ENCODE measurements around the gene CD36. TPM values are rescaled to one million over a fixed set of nuclear protein-coding genes. Genes with fewer than 3 reads are reported as not detected.

CD36 gene
- total RNA-seq, 8 experiments from 2014 or later: 0.22 to 98.4 (median 0.80) TPM

DNA sequence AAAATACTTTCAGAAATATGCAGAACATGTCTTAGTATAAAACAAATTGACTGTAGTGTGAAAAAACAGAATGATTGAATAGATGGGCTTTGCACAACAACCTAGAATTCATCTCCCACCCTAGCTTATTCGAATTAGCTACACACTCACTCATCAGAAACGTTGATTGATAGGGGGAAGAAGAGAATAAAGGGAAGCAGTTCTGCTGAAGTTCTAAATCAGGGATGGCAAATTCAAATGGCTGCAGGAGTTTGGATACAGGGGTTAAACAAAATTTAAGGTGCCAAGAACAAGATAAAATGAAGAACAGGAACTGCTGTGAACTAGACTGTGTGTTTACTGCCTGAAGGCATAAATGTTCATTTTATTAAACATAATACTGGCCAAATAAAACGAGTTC lies 9.0 kb downstream of the CD36 start:
- WGBS, 10 experiments: 0 to 67% (median 44%) methylated on average over 1 to 3 of the region's 3 CpGs
- Histone ChIP-seq H3K4me1 (replicated peaks in 1 of 2) (no peaks in the 10 kb centered on the region), H3K27ac (no peak overlapping the region), H3K4me3 (no peak overlapping the region)
- in situ Hi-C loops (cut with MboI; ENCODE audit: low pct_unique_long_range_greater_than_20kb in 2 of 9, low sequenced_read_pairs in 9 of 9, unreplicated experiment in 9 of 9): no loop called here
- no peak for ATAC-seq (replicated peaks in 6 of 8)

DNA sequence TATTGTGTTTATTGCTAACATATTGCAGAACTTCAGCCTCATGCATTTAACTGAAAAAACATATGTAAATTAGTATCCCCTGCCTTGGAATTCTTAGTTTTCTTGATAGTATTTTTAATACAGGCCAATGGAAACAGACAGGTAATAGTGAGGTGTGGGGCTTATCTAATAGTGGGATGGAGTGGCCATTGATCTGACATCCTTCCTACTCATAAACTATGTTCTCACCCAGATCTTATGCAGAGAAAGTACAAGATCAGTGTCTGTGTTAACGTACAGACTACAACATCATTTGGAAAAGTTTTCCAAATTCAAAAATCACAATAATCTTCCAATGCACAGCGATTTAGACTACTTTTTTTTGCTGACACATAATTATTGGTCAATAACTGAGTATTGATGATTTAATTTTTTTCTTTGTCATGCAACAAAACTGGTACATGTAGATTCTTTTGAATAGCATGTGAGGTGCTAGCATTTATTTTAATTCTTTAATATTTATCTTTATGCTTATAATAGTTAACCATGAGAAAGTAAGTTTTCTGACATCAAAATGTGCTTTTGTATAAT lies 9.7 kb downstream of the CD36 start:
- in situ Hi-C loops (cut with MboI; ENCODE audit: low pct_unique_long_range_greater_than_20kb in 2 of 9, low sequenced_read_pairs in 9 of 9, unreplicated experiment in 9 of 9): no loop called here
- Histone ChIP-seq H3K4me3 (no peak overlapping the region), H3K4me1 (replicated peaks in 1 of 2) (no peaks in the 10 kb centered on the region), H3K27ac (no peak overlapping the region)
- 57 to 94% (median 84%) methylated on average over 1 to 2 of the region's 2 CpGs; no CpG with 5 or more reads in 1 of the 10 experiments for WGBS, 10 experiments
- ATAC-seq (replicated peaks in 6 of 8): no peak

DNA sequence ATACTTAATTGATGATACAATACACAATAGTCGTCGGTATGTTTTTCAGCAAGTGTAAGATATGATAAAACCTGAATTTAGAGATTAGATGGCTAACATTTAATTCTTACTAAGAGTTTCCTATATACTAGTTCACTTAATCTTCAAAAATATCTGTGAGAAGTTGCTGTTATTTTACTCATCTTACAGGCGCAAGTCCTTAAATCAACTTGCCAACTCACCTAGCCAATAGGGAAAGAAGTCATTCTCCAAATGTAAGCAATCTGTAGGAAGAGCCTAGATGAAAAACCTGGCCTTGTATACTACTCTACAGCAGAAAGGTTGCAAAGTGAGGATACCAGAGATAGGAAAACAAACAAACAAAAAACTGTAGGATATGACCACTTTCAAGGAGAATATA lies 10.6 kb downstream of the CD36 start:
- ATAC-seq (replicated peaks in 6 of 8): no peak
- Histone ChIP-seq H3K4me1 (replicated peaks in 1 of 2) (no peaks in the 10 kb centered on the region), H3K27ac (no peak overlapping the region), H3K4me3 (no peak overlapping the region)
- 83 to 100% (median 98%) methylated on average over 1 to 3 of the region's 3 CpGs for WGBS, 10 experiments
- in situ Hi-C loops (cut with MboI; ENCODE audit: low pct_unique_long_range_greater_than_20kb in 2 of 9, low sequenced_read_pairs in 9 of 9, unreplicated experiment in 9 of 9): no loop called here

DNA sequence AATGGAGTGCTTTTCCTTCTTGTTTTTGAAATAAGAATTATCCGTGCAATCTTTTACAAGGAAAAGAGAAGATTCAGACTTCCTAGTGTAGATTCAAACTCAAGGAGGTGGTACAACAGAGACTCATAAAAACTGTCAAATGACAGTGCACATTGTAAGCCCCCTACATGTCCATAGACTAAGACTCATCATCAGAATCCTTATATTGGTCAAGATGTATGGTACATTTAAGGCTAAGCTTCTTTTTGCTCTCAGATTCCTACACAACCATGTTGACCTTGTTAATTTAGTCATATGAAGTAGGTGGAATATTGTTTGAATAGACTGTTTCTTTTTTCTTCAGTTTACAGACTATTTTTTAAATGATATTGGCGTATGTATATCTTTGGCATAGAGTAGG lies 11.6 kb downstream of the CD36 start:
- in situ Hi-C loops (cut with MboI; ENCODE audit: low pct_unique_long_range_greater_than_20kb in 2 of 9, low sequenced_read_pairs in 9 of 9, unreplicated experiment in 9 of 9): loop anchor here in 3 of 9 experiments (25.0 kb wide), 2 partner anchors 213 to 563 kb away; no protein-coding TSS in a partner anchor
- no peak for ATAC-seq (replicated peaks in 6 of 8)
- WGBS, 10 experiments: 83 to 100% (median 92%) methylated on average over 1 to 2 of the region's 2 CpGs

DNA sequence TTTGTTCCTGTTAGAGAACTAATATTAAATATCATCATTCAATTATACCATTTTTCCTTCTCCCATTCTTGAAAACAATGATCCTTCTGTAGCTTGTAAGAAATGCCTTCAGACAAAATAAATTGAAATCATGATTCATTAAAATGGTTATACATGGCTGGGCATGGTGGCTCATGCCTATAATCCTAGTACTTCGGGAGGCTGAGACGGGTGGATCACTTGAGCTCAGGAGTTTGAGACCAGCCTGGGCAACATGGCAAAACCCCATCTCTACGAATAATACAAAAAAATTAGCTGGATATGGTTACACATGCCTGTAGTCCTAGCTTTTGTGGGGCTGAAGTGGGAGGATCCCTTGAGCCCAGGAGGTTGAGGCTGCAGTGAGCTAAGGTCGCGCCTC lies 13.0 kb downstream of the CD36 start:
- no peak for ATAC-seq (replicated peaks in 6 of 8)
- WGBS, 10 experiments: 79 to 100% (median 97%) methylated on average over 1 to 5 of the region's 5 CpGs; no CpG with 5 or more reads in 3 of the 10 experiments
- in situ Hi-C loops (cut with MboI; ENCODE audit: low pct_unique_long_range_greater_than_20kb in 2 of 9, low sequenced_read_pairs in 9 of 9, unreplicated experiment in 9 of 9): loop anchor here in 3 of 9 experiments (25.0 kb wide), 2 partner anchors 214 to 564 kb away; no protein-coding TSS in a partner anchor
- H3K27ac ChIP-seq: no peak overlapping the region
- no peak overlapping the region for H3K4me3 ChIP-seq
- H3K4me1 ChIP-seq (replicated peaks in 1 of 2): no peaks in the 10 kb centered on the region

More for the DNA sequence above, 11.6 kb downstream of the CD36 start:
- Histone ChIP-seq H3K27ac (no peak overlapping the region), H3K4me3 (no peak overlapping the region), H3K4me1 (replicated peaks in 1 of 2) (no peaks in the 10 kb centered on the region)

DNA sequence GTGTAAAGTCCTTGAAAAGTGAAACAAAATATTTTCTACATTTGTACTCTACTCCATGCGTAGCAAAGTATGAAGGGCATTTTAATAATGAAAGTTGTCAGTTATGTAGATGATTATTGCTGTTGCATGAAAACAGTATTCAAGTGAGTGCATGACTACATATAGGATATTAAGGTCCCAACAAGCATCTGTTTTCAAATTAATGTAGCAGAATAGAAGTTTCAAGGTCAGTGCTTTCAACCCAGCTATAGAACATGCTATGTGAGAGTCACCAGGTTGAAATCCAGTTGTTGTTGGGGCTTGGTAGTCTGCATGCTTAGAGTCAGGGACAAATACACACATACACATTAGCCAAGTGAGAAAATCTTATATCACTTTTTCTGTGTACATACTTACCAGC lies 14.8 kb downstream of the CD36 start:
- in situ Hi-C loops (cut with MboI; ENCODE audit: low pct_unique_long_range_greater_than_20kb in 2 of 9, low sequenced_read_pairs in 9 of 9, unreplicated experiment in 9 of 9): loop anchor here in 3 of 9 experiments (25.0 kb wide), 2 partner anchors 216 to 566 kb away; no protein-coding TSS in a partner anchor

DNA sequence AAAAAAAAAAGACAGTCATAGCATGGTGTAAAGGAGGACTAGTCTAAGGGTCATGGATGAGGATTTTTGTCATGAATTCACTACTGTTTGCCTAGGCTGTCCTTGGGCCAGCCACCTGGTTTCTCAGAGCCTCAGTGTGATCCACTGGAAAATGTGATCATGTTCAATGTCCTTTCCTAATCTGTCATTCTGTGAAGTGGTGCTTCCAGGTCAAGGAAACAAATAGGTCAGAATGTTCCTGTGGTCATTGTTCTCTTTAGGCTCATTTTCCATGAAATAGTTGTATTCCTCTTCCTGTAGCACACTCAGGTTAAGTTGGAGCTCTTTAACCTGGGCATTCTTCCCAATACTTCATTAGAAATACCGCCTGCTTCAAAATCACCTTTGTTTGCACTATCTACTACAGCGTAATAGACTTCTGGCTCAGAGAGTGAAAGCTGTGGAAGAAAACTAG lies 16.5 kb downstream of the CD36 start:
- ATAC-seq (replicated peaks in 6 of 8): no peak
- in situ Hi-C loops (cut with MboI; ENCODE audit: low pct_unique_long_range_greater_than_20kb in 2 of 9, low sequenced_read_pairs in 9 of 9, unreplicated experiment in 9 of 9): loop anchor here in 3 of 9 experiments (25.0 kb wide), 2 partner anchors 218 to 568 kb away; no protein-coding TSS in a partner anchor
- H3K27ac ChIP-seq: no peak overlapping the region
- H3K4me3 ChIP-seq: no peak overlapping the region
- 95 to 100% (median 100%) methylated on average over 1 to 2 of the region's 2 CpGs; no CpG with 5 or more reads in 3 of the 10 experiments for WGBS, 10 experiments
- H3K4me1 ChIP-seq (replicated peaks in 1 of 2): no peaks in the 10 kb centered on the region

More for the DNA sequence above, 14.8 kb downstream of the CD36 start:
- Histone ChIP-seq H3K4me3 (no peak overlapping the region), H3K4me1 (replicated peaks in 1 of 2) (no peaks in the 10 kb centered on the region), H3K27ac (no peak overlapping the region)
- WGBS, 10 experiments: 85 to 100% (median 100%) methylated on average over 1 of the region's 1 CpG; no CpG with 5 or more reads in 5 of the 10 experiments
- ATAC-seq (replicated peaks in 6 of 8): no peak

DNA sequence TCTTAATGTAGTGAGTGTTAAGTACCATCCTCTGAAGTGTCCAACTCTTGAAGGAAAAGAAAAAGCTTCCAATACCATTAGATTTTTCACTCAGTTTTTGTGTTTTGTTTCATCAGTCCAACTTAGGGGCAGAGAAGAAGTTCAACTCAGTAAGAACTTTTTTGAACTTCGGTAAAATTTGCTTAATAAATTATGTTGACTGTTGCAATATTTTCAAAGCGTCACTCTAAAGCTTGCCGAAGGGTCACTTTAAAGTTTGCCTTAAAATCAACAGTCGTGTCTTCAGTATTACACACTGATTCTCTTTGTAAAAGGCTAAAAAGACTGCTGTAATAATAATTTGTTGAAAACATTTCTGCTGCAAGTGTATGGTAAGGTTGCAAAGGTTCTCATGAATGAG lies 17.6 kb downstream of the CD36 start:
- in situ Hi-C loops (cut with MboI; ENCODE audit: low pct_unique_long_range_greater_than_20kb in 2 of 9, low sequenced_read_pairs in 9 of 9, unreplicated experiment in 9 of 9): loop anchor here in 3 of 9 experiments (25.0 kb wide), 2 partner anchors 219 to 569 kb away; no protein-coding TSS in a partner anchor
- no peaks in the 10 kb centered on the region for H3K4me1 ChIP-seq (replicated peaks in 1 of 2)
- 71 to 100% (median 88%) methylated on average over 2 to 4 of the region's 4 CpGs for WGBS, 10 experiments
- H3K4me3 ChIP-seq: no peak overlapping the region
- no peak overlapping the region for H3K27ac ChIP-seq
- no peak for ATAC-seq (replicated peaks in 6 of 8)

DNA sequence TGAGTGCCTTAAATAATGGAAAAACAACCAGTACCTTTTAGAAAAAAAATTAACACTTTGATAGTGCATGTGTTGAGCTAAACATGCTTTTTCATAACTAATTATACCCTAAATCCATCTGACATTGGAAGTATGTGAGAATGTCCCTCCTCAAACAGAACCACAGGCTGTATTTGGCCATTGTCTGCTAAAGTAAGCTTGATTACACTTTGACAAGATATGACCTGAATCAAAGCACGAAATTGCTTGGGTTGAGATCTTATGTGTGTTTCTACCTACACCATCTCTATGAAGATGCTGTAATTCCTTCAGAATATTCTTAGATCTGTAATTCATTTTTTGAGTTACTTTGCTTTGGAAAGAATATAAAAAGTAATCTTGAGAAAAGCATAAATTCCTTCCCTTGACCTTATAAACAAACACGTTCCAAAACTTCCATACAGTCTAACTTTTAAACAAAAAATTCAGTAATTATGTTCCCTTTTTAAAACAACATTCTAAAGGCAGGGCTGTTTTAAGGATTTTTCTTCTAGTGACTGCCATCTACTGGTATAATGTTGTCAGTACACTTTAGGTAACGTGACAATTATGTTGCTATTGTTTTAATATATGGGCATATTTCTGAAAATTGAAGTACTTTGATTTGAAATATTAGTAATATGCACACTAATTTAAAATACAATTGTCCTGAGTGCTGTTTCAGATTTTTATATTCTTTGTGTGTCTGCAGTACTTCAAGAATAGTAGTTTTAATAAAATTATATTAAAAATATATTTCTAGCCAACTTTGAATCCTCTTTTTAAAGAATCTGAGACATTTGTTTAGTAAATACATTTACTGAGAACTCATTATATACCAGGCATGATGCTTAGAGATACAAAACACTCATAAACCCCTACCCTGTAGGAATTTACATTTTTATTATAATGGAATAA lies 20.9 kb downstream of the CD36 start:
- in situ Hi-C loops (cut with MboI; ENCODE audit: low pct_unique_long_range_greater_than_20kb in 2 of 9, low sequenced_read_pairs in 9 of 9, unreplicated experiment in 9 of 9): loop anchor here in 3 of 9 experiments (25.0 kb wide), 2 partner anchors 222 to 572 kb away; no protein-coding TSS in a partner anchor
- WGBS, 10 experiments: 0 to 67% (median 0%) methylated on average over 1 to 3 of the region's 3 CpGs
- H3K4me3 ChIP-seq: no peak overlapping the region
- no peak overlapping the region for H3K27ac ChIP-seq
- peak in 1 of 8 experiments; percentile 24 for ATAC-seq (replicated peaks in 6 of 8)
- no peaks in the 10 kb centered on the region for H3K4me1 ChIP-seq (replicated peaks in 1 of 2)

DNA sequence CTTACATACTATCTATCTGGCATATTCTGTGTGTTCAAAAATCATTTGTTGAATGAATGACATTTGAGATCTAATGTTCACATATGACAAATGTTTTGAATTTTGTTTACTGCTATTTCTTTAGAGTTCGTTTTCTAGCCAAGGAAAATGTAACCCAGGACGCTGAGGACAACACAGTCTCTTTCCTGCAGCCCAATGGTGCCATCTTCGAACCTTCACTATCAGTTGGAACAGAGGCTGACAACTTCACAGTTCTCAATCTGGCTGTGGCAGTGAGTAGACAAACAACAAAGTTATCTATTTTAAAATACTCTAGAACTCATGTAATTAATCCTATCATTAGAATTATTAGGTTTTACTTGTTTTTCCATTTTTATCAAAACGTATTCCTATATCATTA lies 22.5 kb downstream of the CD36 start:
- no peak for ATAC-seq (replicated peaks in 6 of 8)
- no peak overlapping the region for H3K27ac ChIP-seq
- in situ Hi-C loops (cut with MboI; ENCODE audit: low pct_unique_long_range_greater_than_20kb in 2 of 9, low sequenced_read_pairs in 9 of 9, unreplicated experiment in 9 of 9): loop anchor here in 3 of 9 experiments (25.0 kb wide), 2 partner anchors 224 to 574 kb away; no protein-coding TSS in a partner anchor
- 43 to 93% (median 74%) methylated on average over 1 to 4 of the region's 4 CpGs for WGBS, 10 experiments
- no peaks in the 10 kb centered on the region for H3K4me1 ChIP-seq (replicated peaks in 1 of 2)
- H3K4me3 ChIP-seq: no peak overlapping the region

DNA sequence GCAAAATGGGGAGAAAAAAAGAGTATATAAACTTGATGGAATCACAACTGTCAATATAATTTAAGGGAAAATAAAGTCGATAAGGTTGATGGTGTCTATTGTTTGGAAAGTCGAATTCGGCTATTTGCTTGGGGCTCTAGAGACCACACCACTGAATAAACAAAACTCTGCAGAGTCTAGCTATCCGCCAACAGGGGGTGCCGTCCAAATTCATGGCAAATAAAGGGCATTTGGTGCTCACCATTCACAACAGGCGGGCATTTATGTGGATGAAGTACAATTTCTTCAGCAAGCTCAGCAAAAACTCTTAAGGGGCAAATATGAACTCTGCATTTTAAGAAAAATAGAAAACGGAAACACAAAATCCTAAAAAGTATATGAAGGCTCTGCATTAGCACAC lies 23.3 kb downstream of the CD36 start:
- WGBS, 10 experiments: 80 to 96% (median 90%) methylated on average over 2 to 7 of the region's 7 CpGs
- in situ Hi-C loops (cut with MboI; ENCODE audit: low pct_unique_long_range_greater_than_20kb in 2 of 9, low sequenced_read_pairs in 9 of 9, unreplicated experiment in 9 of 9): loop anchor here in 3 of 9 experiments (25.0 kb wide), 2 partner anchors 224 to 574 kb away; no protein-coding TSS in a partner anchor
- ATAC-seq (replicated peaks in 6 of 8): no peak
- no peak overlapping the region for H3K27ac ChIP-seq
- no peak overlapping the region for H3K4me3 ChIP-seq
- no peaks in the 10 kb centered on the region for H3K4me1 ChIP-seq (replicated peaks in 1 of 2)

DNA sequence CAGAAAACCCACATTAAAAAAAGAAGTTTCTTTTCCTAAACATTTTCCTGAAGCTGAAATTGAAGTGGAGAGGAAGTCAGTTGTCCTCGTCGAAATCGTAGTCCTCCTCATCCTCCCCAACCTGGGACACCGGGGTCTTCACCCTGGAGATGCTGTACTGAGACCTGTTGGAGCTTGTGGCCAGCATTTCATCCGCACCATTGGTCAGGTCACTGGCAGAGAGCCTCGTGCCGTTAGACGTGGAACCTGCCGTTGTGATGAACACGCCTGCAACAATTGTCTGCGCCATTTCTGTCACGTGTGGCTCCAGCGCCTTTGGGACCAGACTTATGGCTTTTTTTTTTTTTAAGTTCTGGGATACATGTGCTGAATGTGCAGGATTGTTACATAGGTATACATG lies 23.8 kb downstream of the CD36 start:
- no peak for ATAC-seq (replicated peaks in 6 of 8)
- H3K4me3 ChIP-seq: no peak overlapping the region
- in situ Hi-C loops (cut with MboI; ENCODE audit: low pct_unique_long_range_greater_than_20kb in 2 of 9, low sequenced_read_pairs in 9 of 9, unreplicated experiment in 9 of 9): loop anchor here in 3 of 9 experiments (25.0 kb wide), 2 partner anchors 225 to 575 kb away; no protein-coding TSS in a partner anchor
- H3K4me1 ChIP-seq (replicated peaks in 1 of 2): no peaks in the 10 kb centered on the region
- WGBS, 10 experiments: 84 to 100% (median 95%) methylated on average over 2 to 10 of the region's 13 CpGs; no CpG with 5 or more reads in 4 of the 10 experiments
- no peak overlapping the region for H3K27ac ChIP-seq

DNA sequence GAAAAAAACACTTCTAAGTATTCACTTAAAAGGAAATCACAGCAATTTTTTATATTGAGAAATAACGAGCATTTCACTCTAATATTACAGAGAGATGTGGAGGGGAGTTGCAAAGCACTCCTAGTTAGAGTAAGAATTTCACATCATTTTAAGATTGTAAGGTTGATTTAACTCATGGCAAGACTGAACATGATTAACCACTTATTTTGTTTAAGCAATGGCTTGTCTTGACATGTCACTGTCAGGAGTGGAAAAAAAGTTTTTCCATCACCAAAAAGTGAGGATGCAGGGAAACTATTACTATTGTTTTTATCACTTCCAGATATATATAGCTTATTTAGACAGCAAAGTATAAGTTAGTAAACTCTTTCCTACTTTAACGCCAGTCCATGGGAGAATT lies 27.1 kb downstream of the CD36 start:
- WGBS, 10 experiments: 60 to 100% (median 89%) methylated on average over 1 to 2 of the region's 2 CpGs; no CpG with 5 or more reads in 1 of the 10 experiments
- no peak for ATAC-seq (replicated peaks in 6 of 8)
- in situ Hi-C loops (cut with MboI; ENCODE audit: low pct_unique_long_range_greater_than_20kb in 2 of 9, low sequenced_read_pairs in 9 of 9, unreplicated experiment in 9 of 9): loop anchor here in 3 of 9 experiments (25.0 kb wide), 2 partner anchors 228 to 578 kb away; no protein-coding TSS in a partner anchor

More for the DNA sequence above, 27.1 kb downstream of the CD36 start:
- Histone ChIP-seq H3K27ac (no peak overlapping the region), H3K4me1 (replicated peaks in 1 of 2) (no peaks in the 10 kb centered on the region), H3K4me3 (no peak overlapping the region)

Data from motor neuron (in vitro differentiated cells).